Stimulated activated naive CD8-positive, alpha-beta T cell treated with anti-CD3 and anti-CD28 coated beads, Interleukin-15, Interleukin-2, amounts not matched to agents 100 ng/mL and 50 ng/mL, for 24 hours (primary cell): Measurements from ENCODE around the gene B3GAT1.

Source experiments
- H3K27ac Mint-ChIP-seq: one replicate; pipeline ENCODE4 v1.8.0; 2021; ENCODE audit warnings: mild to moderate bottlenecking, mixed read lengths
- H3K27me3 Mint-ChIP-seq: one replicate; pipeline ENCODE4 v1.8.0; 2021; ENCODE audit warnings: mixed read lengths
- H3K36me3 Mint-ChIP-seq: one replicate; pipeline ENCODE4 v1.8.0; 2021; ENCODE audit warnings: low read depth, mixed read lengths
- H3K4me1 Mint-ChIP-seq: one replicate; pipeline ENCODE4 v1.8.0; 2021; ENCODE audit warnings: low read depth, mixed read lengths
- H3K4me3 Mint-ChIP-seq: one replicate; pipeline ENCODE4 v1.8.0; 2021; ENCODE audit warnings: mild to moderate bottlenecking, mixed read lengths
- H3K9me3 Mint-ChIP-seq: one replicate; pipeline ENCODE4 v1.8.0; 2021; ENCODE audit warnings: mixed read lengths

B3GAT1 gene

DNA sequence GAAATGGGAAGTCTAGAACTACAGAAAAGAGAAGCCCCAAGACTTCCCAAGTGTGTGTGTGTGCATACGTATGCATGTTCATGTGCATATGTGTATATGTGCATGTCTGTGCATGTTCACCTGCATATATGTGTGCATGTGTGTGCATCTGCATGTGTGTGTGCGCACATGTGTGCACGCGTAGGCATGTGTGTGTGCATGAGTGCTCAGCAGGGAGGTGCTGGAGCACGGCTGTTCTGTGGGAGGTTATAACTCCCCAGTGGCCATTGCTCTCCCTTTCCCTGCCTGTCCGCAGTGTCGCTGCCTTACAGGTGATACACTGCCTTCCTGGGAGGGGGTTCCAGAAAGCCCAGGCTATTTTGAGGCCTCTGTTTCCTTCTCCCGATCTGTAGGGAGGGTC, 29.8 kb downstream of the B3GAT1 start:
- Mint-ChIP-seq H3K4me3 (no peak overlapping the region), H3K4me1 (peaks cover 9% of the 10 kb centered on the region), H3K27ac (no peak overlapping the region), H3K36me3 (no peaks in the 10 kb centered on the region), H3K9me3 (no peaks in the 10 kb centered on the region), H3K27me3 (peaks cover 7% of the 10 kb centered on the region)

DNA sequence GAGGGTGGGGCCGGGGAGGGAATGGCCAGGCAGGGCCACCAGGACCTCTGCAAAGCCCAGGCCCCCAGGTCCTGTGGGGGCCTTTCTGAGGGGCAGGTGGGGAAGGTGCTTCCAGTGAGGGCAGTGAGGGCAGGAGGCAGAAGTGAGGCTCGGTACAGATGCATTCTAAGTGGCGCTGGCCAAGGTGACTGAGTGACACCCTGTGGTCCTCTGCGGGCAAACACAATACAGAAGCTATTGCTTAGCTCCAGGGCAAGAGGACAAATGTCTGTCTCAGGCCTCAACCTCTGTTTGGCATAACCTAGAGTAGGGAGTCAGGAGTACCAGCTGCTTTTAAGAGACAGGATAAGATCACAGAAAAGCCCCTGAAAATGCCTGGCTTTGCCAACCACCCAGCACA, 31.3 kb downstream of the B3GAT1 start:
- H3K4me1 Mint-ChIP-seq, result no peaks in the 10 kb centered on the region
- H3K36me3 Mint-ChIP-seq, result no peaks in the 10 kb centered on the region
- peaks cover 4% of the 10 kb centered on the region for H3K27me3 Mint-ChIP-seq

GRCh38 chr11:134380229-134380628, 31.8 kb downstream of the B3GAT1 start:
- Mint-ChIP-seq H3K36me3 (no peaks in the 10 kb centered on the region), H3K4me1 (no peaks in the 10 kb centered on the region), H3K9me3 (no peaks in the 10 kb centered on the region), H3K27me3 (peaks cover under 1% of the 10 kb centered on the region), H3K27ac (no peak overlapping the region), H3K4me3 (no peak overlapping the region)

More for the DNA sequence above, 31.3 kb downstream of the B3GAT1 start:
- H3K27ac Mint-ChIP-seq, result no peak overlapping the region
- H3K4me3 Mint-ChIP-seq, result no peak overlapping the region
- H3K9me3 Mint-ChIP-seq, result no peaks in the 10 kb centered on the region

GRCh38 chr11:134379241-134379640, 32.8 kb downstream of the B3GAT1 start:
- H3K4me3 Mint-ChIP-seq, result no peak overlapping the region
- H3K27ac Mint-ChIP-seq, result no peak overlapping the region
- H3K27me3 Mint-ChIP-seq, result no peaks in the 10 kb centered on the region
- H3K36me3 Mint-ChIP-seq, result no peaks in the 10 kb centered on the region
- no peaks in the 10 kb centered on the region for H3K4me1 Mint-ChIP-seq
- no peaks in the 10 kb centered on the region for H3K9me3 Mint-ChIP-seq

GRCh38 chr11:134377876-134378275, 34.2 kb downstream of the B3GAT1 start:
- no peaks in the 10 kb centered on the region for H3K36me3 Mint-ChIP-seq
- no peaks in the 10 kb centered on the region for H3K27me3 Mint-ChIP-seq
- H3K9me3 Mint-ChIP-seq, result no peaks in the 10 kb centered on the region
- no peak overlapping the region for H3K27ac Mint-ChIP-seq
- H3K4me1 Mint-ChIP-seq, result no peaks in the 10 kb centered on the region
- H3K4me3 Mint-ChIP-seq, result no peak overlapping the region

DNA sequence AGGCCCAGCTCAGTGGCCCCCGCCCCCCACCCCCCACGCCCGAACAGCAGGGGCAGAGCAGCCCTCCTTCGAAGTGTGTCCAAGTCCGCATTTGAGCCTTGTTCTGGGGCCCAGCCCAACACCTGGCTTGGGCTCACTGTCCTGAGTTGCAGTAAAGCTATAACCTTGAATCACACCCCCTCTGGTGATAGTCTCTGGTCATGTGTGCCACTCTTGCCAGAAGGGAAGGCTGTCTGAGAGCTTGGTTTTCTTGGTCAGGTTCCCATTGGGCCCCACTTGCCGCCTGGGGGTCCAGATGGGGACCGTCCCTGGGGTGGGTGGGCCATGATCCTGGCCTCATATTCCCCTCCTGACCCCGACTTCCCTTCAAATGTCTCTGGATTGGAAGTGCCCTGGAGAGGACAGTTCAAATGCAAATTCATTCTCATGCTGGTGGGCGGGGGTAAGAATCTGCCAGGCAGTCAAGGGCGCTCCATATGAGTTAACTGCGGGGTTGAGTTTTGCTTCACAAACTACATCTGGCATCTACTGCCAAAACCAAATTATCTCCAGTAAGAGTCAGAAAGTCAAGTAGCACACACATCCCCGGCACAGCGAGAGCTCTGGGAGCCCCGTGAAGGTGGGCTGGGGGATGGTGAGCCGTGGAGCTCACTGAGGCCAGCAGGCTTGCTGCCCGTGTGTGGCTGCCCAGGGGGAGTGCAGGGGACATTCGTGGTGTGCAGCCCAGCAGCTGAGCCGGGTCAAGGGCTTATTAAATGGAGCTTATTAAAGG, 35.7 kb downstream of the B3GAT1 start:
- H3K4me1 Mint-ChIP-seq, result no peaks in the 10 kb centered on the region
- H3K9me3 Mint-ChIP-seq, result no peaks in the 10 kb centered on the region
- H3K36me3 Mint-ChIP-seq, result no peaks in the 10 kb centered on the region
- H3K27me3 Mint-ChIP-seq, result no peaks in the 10 kb centered on the region
- H3K4me3 Mint-ChIP-seq, result no peak overlapping the region
- no peak overlapping the region for H3K27ac Mint-ChIP-seq

DNA sequence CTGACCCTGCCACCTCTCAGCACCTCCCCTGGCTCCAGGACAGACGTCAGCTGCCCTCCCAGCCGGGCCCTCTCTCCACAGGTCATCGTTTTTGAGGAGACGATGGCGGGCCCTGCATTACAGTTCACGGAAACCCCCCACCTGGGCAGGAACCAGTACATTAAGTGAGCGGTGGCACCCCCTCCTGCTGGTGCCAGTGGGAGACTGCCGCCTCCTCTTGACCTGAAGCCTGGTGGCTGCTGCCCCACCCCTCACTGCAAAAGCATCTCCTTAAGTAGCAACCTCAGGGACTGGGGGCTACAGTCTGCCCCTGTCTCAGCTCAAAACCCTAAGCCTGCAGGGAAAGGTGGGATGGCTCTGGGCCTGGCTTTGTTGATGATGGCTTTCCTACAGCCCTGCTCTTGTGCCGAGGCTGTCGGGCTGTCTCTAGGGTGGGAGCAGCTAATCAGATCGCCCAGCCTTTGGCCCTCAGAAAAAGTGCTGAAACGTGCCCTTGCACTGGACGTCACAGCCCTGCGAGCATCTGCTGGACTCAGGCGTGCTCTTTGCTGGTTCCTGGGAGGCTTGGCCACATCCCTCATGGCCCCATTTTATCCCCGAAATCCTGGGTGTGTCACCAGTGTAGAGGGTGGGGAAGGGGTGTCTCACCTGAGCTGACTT, 37.0 kb downstream of the B3GAT1 start:
- Mint-ChIP-seq H3K36me3 (no peaks in the 10 kb centered on the region), H3K4me1 (no peaks in the 10 kb centered on the region), H3K4me3 (no peak overlapping the region), H3K27ac (no peak overlapping the region), H3K27me3 (no peaks in the 10 kb centered on the region), H3K9me3 (no peaks in the 10 kb centered on the region)

DNA sequence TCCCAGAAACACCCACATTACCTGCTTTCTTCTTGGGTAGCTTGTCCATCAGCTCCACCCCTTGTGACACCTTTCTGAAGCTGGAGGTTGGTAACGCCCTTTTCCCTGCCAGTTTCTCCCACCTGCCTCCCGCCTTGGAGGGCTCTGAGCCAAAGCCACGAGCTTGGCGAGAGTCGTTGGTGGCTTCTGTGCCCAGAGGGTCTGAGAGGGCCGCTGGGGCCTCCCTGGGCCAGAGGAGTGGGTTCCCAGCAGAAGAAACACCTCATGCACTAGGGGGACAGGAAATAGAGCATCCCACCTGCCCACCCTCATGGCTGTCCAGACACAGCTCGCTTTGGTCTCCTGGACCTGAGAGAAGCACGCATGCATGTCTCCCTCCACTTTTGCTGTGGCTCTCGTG, 37.9 kb downstream of the B3GAT1 start:
- Mint-ChIP-seq H3K4me3 (no peak overlapping the region), H3K27ac (no peak overlapping the region), H3K9me3 (no peaks in the 10 kb centered on the region), H3K27me3 (no peaks in the 10 kb centered on the region), H3K36me3 (no peaks in the 10 kb centered on the region), H3K4me1 (no peaks in the 10 kb centered on the region)

GRCh38 chr11:134373591-134374052, 38.4 kb downstream of the B3GAT1 start:
- no peaks in the 10 kb centered on the region for H3K9me3 Mint-ChIP-seq
- no peaks in the 10 kb centered on the region for H3K27me3 Mint-ChIP-seq
- H3K4me1 Mint-ChIP-seq, result no peaks in the 10 kb centered on the region
- H3K27ac Mint-ChIP-seq, result no peak overlapping the region
- H3K36me3 Mint-ChIP-seq, result no peaks in the 10 kb centered on the region
- H3K4me3 Mint-ChIP-seq, result no peak overlapping the region

DNA sequence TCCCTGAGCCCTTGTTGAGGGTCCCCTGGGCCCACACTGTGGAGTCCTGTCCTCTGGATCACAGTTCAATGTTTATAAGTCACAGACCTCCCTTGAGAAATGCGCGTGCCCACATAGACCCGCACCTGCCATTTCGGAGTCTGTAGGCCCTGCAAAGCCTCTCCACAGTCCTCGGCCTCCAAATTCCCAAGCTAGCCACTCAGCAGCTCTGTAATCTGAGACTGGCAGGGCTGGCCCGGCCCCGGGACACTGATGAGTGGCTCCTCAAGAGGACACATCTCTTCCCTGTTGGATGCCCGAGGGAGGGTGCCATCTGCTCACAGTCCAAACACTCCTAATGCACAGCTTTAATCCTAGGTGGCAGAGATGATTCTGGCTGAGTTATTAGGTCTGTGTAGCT, 39.1 kb downstream of the B3GAT1 start:
- Mint-ChIP-seq H3K4me3 (no peak overlapping the region), H3K36me3 (no peaks in the 10 kb centered on the region), H3K27ac (no peak overlapping the region), H3K4me1 (no peaks in the 10 kb centered on the region), H3K9me3 (no peaks in the 10 kb centered on the region), H3K27me3 (no peaks in the 10 kb centered on the region)

- no peak overlapping the region for H3K4me3 Mint-ChIP-seq
- no peaks in the 10 kb centered on the region for H3K9me3 Mint-ChIP-seq
- no peak overlapping the region for H3K27ac Mint-ChIP-seq
- no peaks in the 10 kb centered on the region for H3K36me3 Mint-ChIP-seq
- H3K4me1 Mint-ChIP-seq, result no peaks in the 10 kb centered on the region
- H3K27me3 Mint-ChIP-seq, result no peaks in the 10 kb centered on the region
Measured at GRCh38 chr11:134372536-134372935, 39.5 kb downstream of the B3GAT1 start.

DNA sequence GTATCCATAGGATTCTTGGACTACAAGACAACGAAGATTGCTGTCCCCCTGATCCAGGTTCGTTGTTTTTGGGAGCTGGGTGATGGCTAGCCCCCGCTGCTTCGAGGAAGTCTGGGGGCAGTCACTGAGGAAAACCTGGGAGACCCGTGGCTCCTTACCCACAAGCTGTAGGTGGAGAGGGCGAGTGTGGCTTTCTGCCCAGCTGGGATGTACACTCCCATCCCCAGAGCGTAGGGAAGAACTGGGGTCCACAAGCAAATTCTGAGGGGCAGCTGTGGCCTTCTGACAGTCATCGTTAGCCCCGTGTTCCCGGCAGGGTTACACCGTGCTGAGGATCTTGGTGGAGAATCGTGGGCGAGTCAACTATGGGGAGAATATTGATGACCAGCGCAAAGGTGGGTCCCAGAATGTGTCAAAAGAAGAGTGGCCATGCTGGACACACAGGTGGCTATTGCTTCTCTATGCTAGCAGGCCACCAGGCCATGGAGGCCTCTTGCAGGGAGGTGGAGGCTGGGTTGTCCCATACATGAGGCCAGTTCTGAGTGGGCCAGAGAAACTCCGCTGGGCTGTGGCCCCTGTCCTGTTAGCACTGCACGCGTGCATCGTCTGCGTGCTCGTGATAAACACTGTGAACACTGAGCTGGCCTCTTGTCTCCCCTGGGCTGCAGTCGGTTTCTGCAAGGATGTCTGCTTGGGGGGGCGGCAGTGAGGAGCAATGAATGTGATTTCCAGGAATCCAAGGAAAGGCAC, 40.4 kb downstream of the B3GAT1 start:
- no peak overlapping the region for H3K27ac Mint-ChIP-seq
- H3K27me3 Mint-ChIP-seq, result no peaks in the 10 kb centered on the region
- H3K4me1 Mint-ChIP-seq, result no peaks in the 10 kb centered on the region
- no peaks in the 10 kb centered on the region for H3K9me3 Mint-ChIP-seq
- H3K4me3 Mint-ChIP-seq, result no peak overlapping the region
- H3K36me3 Mint-ChIP-seq, result no peaks in the 10 kb centered on the region

DNA sequence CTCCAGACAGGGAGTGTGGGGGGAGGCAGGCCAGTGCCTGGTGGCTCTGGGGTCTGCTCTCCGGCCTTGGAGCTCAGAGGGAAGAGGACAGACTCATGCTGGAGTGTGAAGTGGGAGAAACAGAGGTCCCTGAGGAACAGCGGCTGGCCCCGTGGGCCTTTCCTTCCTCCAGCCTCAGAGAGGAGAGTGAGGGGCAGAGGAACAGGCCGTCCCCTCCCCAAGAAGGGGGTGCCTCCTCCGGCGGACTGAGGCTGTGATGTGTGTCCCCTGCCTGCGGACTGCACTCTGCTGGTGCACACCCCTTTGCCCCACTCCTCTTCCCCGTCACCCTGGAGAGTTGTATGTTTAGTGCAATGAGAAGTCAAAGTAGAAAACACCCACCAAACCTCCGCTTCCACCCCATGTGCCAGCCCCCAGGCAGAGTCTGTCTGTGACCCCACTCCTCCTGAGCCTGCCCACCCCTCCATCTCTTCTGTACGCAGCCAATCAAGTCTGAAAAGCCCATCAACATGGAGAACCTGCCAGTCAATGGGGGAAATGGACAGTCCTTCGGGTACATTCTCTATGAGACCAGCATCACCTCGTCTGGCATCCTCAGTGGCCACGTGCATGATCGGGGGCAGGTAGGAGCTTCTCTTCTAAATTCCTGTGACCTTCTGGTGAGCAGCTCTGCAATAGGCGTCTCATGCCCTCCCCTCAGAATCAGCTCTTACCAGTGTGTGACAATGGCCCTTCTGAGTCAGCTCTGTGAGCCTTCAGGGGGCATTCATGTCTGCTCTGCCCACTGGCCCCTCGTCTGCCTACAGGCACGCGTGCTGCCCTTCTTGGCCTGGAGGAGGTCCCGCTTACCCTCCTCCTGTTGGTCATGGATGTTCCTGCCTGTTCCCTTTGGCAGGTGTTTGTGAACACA, 41.3 kb downstream of the B3GAT1 start:
- Mint-ChIP-seq H3K9me3 (no peaks in the 10 kb centered on the region), H3K27me3 (no peaks in the 10 kb centered on the region), H3K4me1 (no peaks in the 10 kb centered on the region)

DNA sequence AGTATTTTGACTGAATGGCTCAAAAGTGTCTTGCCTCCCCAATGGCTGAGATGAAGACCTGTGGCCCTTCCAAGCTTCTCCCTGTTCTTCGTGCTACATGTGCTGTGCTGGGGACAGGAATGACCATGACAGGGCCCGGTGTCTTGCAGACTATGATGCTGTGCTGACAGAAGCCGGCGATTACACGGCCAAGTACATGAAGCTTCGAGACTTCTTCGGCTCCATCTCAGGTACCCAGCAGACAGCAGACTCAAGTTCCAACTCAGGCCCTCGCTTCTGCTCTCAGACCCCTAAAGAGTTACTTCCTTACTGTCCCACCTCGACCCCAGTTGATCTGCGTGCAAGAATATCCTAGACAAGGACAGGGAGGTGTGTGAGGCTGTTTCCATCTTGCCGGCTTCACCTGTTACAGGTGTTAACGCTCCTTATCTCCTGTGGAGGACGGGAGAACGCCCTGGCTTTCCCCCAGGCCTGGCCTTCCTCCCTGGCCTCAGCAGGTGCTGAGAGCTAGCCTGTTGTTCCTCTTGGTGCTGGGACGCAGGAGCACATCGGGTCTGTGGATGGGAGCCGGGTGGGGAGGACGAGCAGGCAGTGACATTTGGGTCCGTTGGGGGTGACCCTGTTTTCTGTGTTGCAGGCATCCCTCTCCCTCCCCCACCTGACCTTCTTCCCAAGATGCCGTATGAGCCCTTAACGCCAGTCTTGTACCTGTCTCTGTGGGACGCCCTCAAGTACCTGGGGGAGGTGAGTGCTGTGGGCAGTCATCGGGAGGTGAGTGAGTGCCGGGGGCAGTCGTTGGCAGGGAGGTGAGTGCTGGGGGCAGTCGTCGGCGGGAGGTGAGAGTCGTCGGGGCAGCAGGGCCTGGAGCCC, 42.2 kb downstream of the B3GAT1 start:
- no peaks in the 10 kb centered on the region for H3K4me1 Mint-ChIP-seq
- no peaks in the 10 kb centered on the region for H3K27me3 Mint-ChIP-seq
- H3K36me3 Mint-ChIP-seq, result no peaks in the 10 kb centered on the region
- H3K9me3 Mint-ChIP-seq, result no peaks in the 10 kb centered on the region
- no peak overlapping the region for H3K27ac Mint-ChIP-seq
- no peak overlapping the region for H3K4me3 Mint-ChIP-seq

More for the DNA sequence above, 41.3 kb downstream of the B3GAT1 start:
- no peaks in the 10 kb centered on the region for H3K36me3 Mint-ChIP-seq
- H3K4me3 Mint-ChIP-seq, result no peak overlapping the region
- no peak overlapping the region for H3K27ac Mint-ChIP-seq
